Ovary (tissue), 3 donors: ENCODE results near the gene SLC4A3.

Experiments used
- CTCF ChIP-seq, 3 donors: fragments of 450-650 bp in 2 of 3; fragments of 200-600 bp in 1 of 3; IDR thresholded peaks; one replicate each; pipeline versions ENCODE4 v1.5.1 to v1.8.0; 2016 to 2022; ENCODE audit warnings: antibody characterized with exemption in 3 of 3, mild to moderate bottlenecking in 1 of 3
- POLR2A ChIP-seq: fragments of 450-650 bp; IDR thresholded peaks from one replicate; pipeline ENCODE4 v1.6.1; 2017; ENCODE audit warnings: antibody characterized with exemption, mild to moderate bottlenecking, moderate library complexity
- donor health status: DM: no; HTN: no; CAD: no.

- no peak for TF ChIP-seq CTCF (IDR thresholded peaks at IDR 0.05)
- TF ChIP-seq POLR2A, result no peak
These were observed 13.2 kb upstream of the SLC4A3 start for GRCh38 chr2:219614076-219614860.
